Keratinocyte (primary cell): ENCODE results near the gene RMND5A. TPM values are rescaled to one million over a fixed set of nuclear protein-coding genes. Genes with fewer than 3 reads are reported as not detected.

Experiments
- DNase-seq: peaks from one replicate; pipeline ENCODE4 v3.0.0-alpha.2; 2011; ENCODE audit warnings: low read depth, missing footprints, low spot score
- FAIRE-seq: peaks from 2 replicates; lab custom pipeline; 2011; peaks lifted over from hg19 to GRCh38; lab: Jason Lieb, UNC
- H2AFZ ChIP-seq: 2 replicates; pipeline ENCODE4 v1.6.0; 2012; ENCODE audit warnings: low read length, control low read depth, inconsistent platforms; ENCODE audit not compliant: control insufficient read depth
- H3K27ac ChIP-seq: 2 replicates; pipeline ENCODE4 v1.5.1; 2011; ENCODE audit warnings: low read length; ENCODE audit not compliant: control insufficient read depth, insufficient read depth
- H3K27me3 ChIP-seq: 3 replicates; pipeline ENCODE4 v1.6.0; 2011; ENCODE audit warnings: low read length; ENCODE audit not compliant: control insufficient read depth, insufficient read depth; ENCODE audit errors: extremely low read depth
- H3K36me3 ChIP-seq, 2 experiments: 2 replicates in 1 of 2; 3 replicates in 1 of 2; pipeline ENCODE4 v1.5.1; 2011; ENCODE audit warnings: low read length in 2 of 2, mild to moderate bottlenecking in 1 of 2; ENCODE audit not compliant: control insufficient read depth in 2 of 2, insufficient read depth in 2 of 2; ENCODE audit errors: extremely low read depth in 1 of 2
- H3K4me1 ChIP-seq: 3 replicates; pipeline ENCODE4 v1.5.1; 2011; ENCODE audit warnings: low read length; ENCODE audit not compliant: control insufficient read depth, insufficient read depth; ENCODE audit errors: extremely low read depth
- H3K4me2 ChIP-seq: 3 replicates; pipeline ENCODE4 v1.6.0; 2011; ENCODE audit warnings: low read depth, low read length; ENCODE audit not compliant: control insufficient read depth, insufficient read depth; ENCODE audit errors: extremely low read depth
- H3K4me3 ChIP-seq, 3 experiments: fragments of 200-600 bp in 1 of 3; sonication (generic) in 1 of 3; 2 replicates in 2 of 3; 3 replicates in 1 of 3; pipeline ENCODE4 v1.5.1; 2011 to 2016; ENCODE audit warnings: low read length in 3 of 3, mild to moderate bottlenecking in 3 of 3, control low read depth in 2 of 3, inconsistent platforms in 1 of 3, low read depth in 1 of 3, mixed read lengths in 1 of 3, mixed run types in 1 of 3, moderate library complexity in 1 of 3; ENCODE audit not compliant: control insufficient read depth in 2 of 3, insufficient read depth in 2 of 3; ENCODE audit errors: extremely low read depth in 1 of 3
- H3K79me2 ChIP-seq: 2 replicates; pipeline ENCODE4 v1.6.0; 2012; ENCODE audit warnings: low read length; ENCODE audit not compliant: control insufficient read depth, insufficient read depth
- H3K9ac ChIP-seq: 3 replicates; pipeline ENCODE4 v1.6.0; 2011; ENCODE audit warnings: low read length; ENCODE audit not compliant: control insufficient read depth, insufficient read depth; ENCODE audit errors: extremely low read depth
- H3K9me1 ChIP-seq: 3 replicates; pipeline ENCODE4 v1.6.0; 2011; ENCODE audit warnings: low read length; ENCODE audit not compliant: control insufficient read depth, insufficient read depth; ENCODE audit errors: extremely low read depth
- H3K9me3 ChIP-seq: 2 replicates; pipeline ENCODE4 v1.5.1; 2012; ENCODE audit warnings: low read depth, low read length; ENCODE audit not compliant: control insufficient read depth
- H4K20me1 ChIP-seq: 3 replicates; pipeline ENCODE4 v1.6.0; 2011; ENCODE audit warnings: low read length; ENCODE audit not compliant: control insufficient read depth, insufficient read depth; ENCODE audit errors: extremely low read depth
- EZH2 ChIP-seq: IDR thresholded peaks from one replicate; pipeline ENCODE4 v1.6.1; 2012; ENCODE audit warnings: inconsistent platforms, mild to moderate bottlenecking, low read length, moderate library complexity
- dilution Hi-C: fragments of 300-500 bp; cut with MboI; formaldehyde crosslinking; loops from one replicate; pipeline ENCODE4 v1.7.0; 2020; ENCODE audit warnings: low sequenced_read_pairs; ENCODE audit not compliant: extremely low pct_ligation_motif_present
- polyA plus RNA-seq, 5 experiments: library from polyadenylated mRNA; depleted of rRNA in 3 of 5; stranded (reverse) in 3 of 5; stranded (forward) in 1 of 5; unstranded in 1 of 5; fragments of >200 nt; gene quantifications; 1 replicate in 1 of 5; 2 replicates in 3 of 5; 3 replicates in 1 of 5; pipeline versions ENCODE4 v1.2.1 to v1.2.3, GENCODE V29; 2011 to 2012; ENCODE audit warnings: missing spikeins in 2 of 5, low read depth in 1 of 5, low replicate concordance in 1 of 5
- TF ChIP-seq, protein P1 (sequence below), 3 experiments: IDR thresholded peaks in 1 of 3; conservative IDR thresholded peaks in 1 of 3; optimal IDR thresholded peaks in 1 of 3; 2 replicates in 2 of 3; 3 replicates in 1 of 3; pipeline versions ENCODE3 to v1.5.1; 2011; ENCODE audit warnings: low read length in 3 of 3, mild to moderate bottlenecking in 3 of 3, moderate library complexity in 2 of 3, control low read depth in 1 of 3, inconsistent platforms in 1 of 3; ENCODE audit not compliant: insufficient read depth in 2 of 3; ENCODE audit errors: extremely low read depth in 1 of 3

RMND5A gene
- polyA plus RNA-seq, 1 donor (not counting 4 experiments of a cell fraction or from before 2014, with no cell fraction given) = 26.0 TPM

DNA sequence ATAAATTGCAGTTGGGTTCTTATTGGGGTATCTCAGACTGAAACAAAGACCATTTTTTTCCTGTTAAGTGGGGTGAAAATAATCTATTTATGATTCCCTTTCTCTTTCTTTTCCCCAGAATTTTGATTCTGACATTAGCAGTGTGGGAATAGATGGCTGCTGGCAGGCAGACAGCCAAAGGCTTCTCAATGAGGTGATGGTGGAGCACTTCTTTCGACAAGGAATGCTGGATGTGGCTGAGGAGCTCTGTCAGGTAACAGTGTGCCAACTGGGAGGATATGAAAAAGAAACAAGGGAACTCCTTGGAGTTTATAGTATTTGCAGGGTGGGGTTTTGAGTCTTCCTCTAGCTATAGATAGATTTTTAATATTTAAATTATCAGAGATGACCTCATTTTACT lies 31.7 kb downstream of the RMND5A start:
- H3K36me3 ChIP-seq = peaks cover 3 to 7% of the 10 kb centered on the region in 2 experiments
- no peaks in the 10 kb centered on the region for H4K20me1 ChIP-seq
- H3K4me1 ChIP-seq = peaks cover 9% of the 10 kb centered on the region
- no peak overlapping the region for H2AFZ ChIP-seq
- no peak overlapping the region for H3K27ac ChIP-seq
- no peak for FAIRE-seq
- TF ChIP-seq, protein P1, sequence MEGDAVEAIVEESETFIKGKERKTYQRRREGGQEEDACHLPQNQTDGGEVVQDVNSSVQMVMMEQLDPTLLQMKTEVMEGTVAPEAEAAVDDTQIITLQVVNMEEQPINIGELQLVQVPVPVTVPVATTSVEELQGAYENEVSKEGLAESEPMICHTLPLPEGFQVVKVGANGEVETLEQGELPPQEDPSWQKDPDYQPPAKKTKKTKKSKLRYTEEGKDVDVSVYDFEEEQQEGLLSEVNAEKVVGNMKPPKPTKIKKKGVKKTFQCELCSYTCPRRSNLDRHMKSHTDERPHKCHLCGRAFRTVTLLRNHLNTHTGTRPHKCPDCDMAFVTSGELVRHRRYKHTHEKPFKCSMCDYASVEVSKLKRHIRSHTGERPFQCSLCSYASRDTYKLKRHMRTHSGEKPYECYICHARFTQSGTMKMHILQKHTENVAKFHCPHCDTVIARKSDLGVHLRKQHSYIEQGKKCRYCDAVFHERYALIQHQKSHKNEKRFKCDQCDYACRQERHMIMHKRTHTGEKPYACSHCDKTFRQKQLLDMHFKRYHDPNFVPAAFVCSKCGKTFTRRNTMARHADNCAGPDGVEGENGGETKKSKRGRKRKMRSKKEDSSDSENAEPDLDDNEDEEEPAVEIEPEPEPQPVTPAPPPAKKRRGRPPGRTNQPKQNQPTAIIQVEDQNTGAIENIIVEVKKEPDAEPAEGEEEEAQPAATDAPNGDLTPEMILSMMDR (optimal IDR thresholded peaks at IDR 0.05 in 1 of 3, IDR thresholded peaks at IDR 0.05 in 1 of 3, conservative IDR thresholded peaks at IDR 0.05 in 1 of 3; ENCODE audit: extremely low read depth in 1 of 3, insufficient read depth in 2 of 3, low read length in 3 of 3) = no peak
- TF ChIP-seq EZH2 = no peak
- H3K4me2 ChIP-seq = no peak overlapping the region
- no peak overlapping the region for H3K9ac ChIP-seq
- no peaks in the 10 kb centered on the region for H3K27me3 ChIP-seq
- H3K9me3 ChIP-seq = peaks cover 2% of the 10 kb centered on the region
- dilution Hi-C loops = no loop called here
- peaks cover 23% of the 10 kb centered on the region for H3K79me2 ChIP-seq
- no peak overlapping the region for H3K4me3 ChIP-seq
- H3K9me1 ChIP-seq = no peaks in the 10 kb centered on the region
- DNase-seq = no peak

DNA sequence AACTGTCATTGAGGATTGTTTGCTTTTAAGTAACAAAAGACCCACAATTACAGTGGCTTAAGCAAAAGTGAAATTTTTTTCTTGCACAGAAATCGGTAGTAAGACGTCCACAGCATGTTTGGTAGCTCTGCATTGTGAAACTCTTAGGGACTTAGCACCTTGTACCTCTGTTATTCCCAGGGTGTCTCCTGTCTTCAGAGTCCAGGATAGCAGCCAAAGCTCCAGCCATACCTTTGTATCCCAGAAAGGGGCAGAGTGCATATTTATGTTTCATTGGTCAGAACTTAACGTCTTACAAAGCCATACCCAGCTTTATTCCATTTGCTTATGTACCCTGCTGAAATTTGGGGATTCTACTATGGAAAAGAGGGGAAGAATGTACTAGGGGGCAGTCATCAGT lies 32.8 kb downstream of the RMND5A start:
- dilution Hi-C loops = no loop called here
- peaks cover 3 to 7% of the 10 kb centered on the region in 2 experiments for H3K36me3 ChIP-seq

More for the DNA sequence above, 32.8 kb downstream of the RMND5A start:
- H3K27ac ChIP-seq = no peak overlapping the region
- H3K9ac ChIP-seq = no peak overlapping the region
- no peak for TF ChIP-seq EZH2
- TF ChIP-seq, protein P1 (optimal IDR thresholded peaks at IDR 0.05 in 1 of 3, IDR thresholded peaks at IDR 0.05 in 1 of 3, conservative IDR thresholded peaks at IDR 0.05 in 1 of 3; ENCODE audit: extremely low read depth in 1 of 3, insufficient read depth in 2 of 3, low read length in 3 of 3) = no peak
- H3K4me3 ChIP-seq = no peak overlapping the region
- H3K4me2 ChIP-seq = no peak overlapping the region
- no peaks in the 10 kb centered on the region for H4K20me1 ChIP-seq
- FAIRE-seq (no peak), DNase-seq (no peak)
- no peaks in the 10 kb centered on the region for H3K27me3 ChIP-seq
- H2AFZ ChIP-seq = no peak overlapping the region
- peaks cover 23% of the 10 kb centered on the region for H3K79me2 ChIP-seq
- H3K9me1 ChIP-seq = no peaks in the 10 kb centered on the region
- peaks cover 5% of the 10 kb centered on the region for H3K4me1 ChIP-seq
- H3K9me3 ChIP-seq = peaks cover 2% of the 10 kb centered on the region
